ENCODE measurements around the gene STX8.

Gene STX8

DNA sequence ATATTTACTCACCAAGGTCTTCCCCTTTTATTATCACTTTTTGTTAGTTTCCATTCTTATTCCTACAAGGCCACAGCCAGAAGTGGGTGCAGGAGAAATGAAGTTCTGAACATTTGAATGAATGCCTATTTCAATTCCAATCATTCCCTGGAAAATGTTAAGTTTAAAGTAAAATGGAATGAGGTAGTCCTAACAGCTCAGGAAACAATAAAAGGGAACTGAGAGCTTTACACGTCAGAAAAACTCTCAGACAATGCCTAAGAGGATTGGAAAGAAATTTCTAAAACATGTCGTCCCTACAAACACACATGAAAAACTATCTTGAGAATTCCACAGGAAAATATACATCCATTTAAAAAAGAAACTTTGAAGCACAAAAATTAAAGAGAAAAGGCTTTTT, 238.8 kb downstream of the STX8 start:
- peaks cover 5% of the 10 kb centered on the region for H3K4me1 ChIP-seq (ENCODE audit: low read length)
- no peak overlapping the region for H3K9ac ChIP-seq (ENCODE audit: low read length)
- H3K27me3 ChIP-seq (ENCODE audit: low read depth, low read length), result no peaks in the 10 kb centered on the region
- no peak overlapping the region for H3K27ac ChIP-seq (ENCODE audit: low read length)
- H3K4me3 ChIP-seq (ENCODE audit: low read length), result no peak overlapping the region
- H3K36me3 ChIP-seq (replicated peaks; ENCODE audit: low read depth, low read length), result no peaks in the 10 kb centered on the region
- no peak overlapping the region for H2AFZ ChIP-seq (ENCODE audit: low read depth, low read length)
- H3K9me3 ChIP-seq (ENCODE audit: insufficient read depth, low read length), result no peaks in the 10 kb centered on the region
- no peaks in the 10 kb centered on the region for H3K79me2 ChIP-seq (ENCODE audit: low read length)
- no peak overlapping the region for H3K4me2 ChIP-seq (ENCODE audit: low read length)
- no peak for TF ChIP-seq EZH2phosphoT487 (IDR thresholded peaks at IDR 0.05; ENCODE audit: low read depth)
- TF ChIP-seq, protein P1, sequence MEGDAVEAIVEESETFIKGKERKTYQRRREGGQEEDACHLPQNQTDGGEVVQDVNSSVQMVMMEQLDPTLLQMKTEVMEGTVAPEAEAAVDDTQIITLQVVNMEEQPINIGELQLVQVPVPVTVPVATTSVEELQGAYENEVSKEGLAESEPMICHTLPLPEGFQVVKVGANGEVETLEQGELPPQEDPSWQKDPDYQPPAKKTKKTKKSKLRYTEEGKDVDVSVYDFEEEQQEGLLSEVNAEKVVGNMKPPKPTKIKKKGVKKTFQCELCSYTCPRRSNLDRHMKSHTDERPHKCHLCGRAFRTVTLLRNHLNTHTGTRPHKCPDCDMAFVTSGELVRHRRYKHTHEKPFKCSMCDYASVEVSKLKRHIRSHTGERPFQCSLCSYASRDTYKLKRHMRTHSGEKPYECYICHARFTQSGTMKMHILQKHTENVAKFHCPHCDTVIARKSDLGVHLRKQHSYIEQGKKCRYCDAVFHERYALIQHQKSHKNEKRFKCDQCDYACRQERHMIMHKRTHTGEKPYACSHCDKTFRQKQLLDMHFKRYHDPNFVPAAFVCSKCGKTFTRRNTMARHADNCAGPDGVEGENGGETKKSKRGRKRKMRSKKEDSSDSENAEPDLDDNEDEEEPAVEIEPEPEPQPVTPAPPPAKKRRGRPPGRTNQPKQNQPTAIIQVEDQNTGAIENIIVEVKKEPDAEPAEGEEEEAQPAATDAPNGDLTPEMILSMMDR (IDR thresholded peaks at IDR 0.05; ENCODE audit: low read depth, low read length), result no peak
- H4K20me1 ChIP-seq (ENCODE audit: insufficient read depth, low read length), result no peaks in the 10 kb centered on the region

- Histone ChIP-seq H3K36me3 (replicated peaks; ENCODE audit: low read depth, low read length) (no peaks in the 10 kb centered on the region), H3K9ac (ENCODE audit: low read length) (no peak overlapping the region), H3K79me2 (ENCODE audit: low read length) (no peaks in the 10 kb centered on the region), H2AFZ (ENCODE audit: low read depth, low read length) (no peak overlapping the region), H3K27me3 (ENCODE audit: low read depth, low read length) (no peaks in the 10 kb centered on the region), H3K4me2 (ENCODE audit: low read length) (no peak overlapping the region), H3K27ac (ENCODE audit: low read length) (no peak overlapping the region), H4K20me1 (ENCODE audit: insufficient read depth, low read length) (no peaks in the 10 kb centered on the region), H3K9me3 (ENCODE audit: insufficient read depth, low read length) (no peaks in the 10 kb centered on the region), H3K4me1 (ENCODE audit: low read length) (peaks cover 5% of the 10 kb centered on the region), H3K4me3 (ENCODE audit: low read length) (no peak overlapping the region)
- TF ChIP-seq, protein P1 (IDR thresholded peaks at IDR 0.05; ENCODE audit: low read depth, low read length), result no peak
- no peak for TF ChIP-seq EZH2phosphoT487 (IDR thresholded peaks at IDR 0.05; ENCODE audit: low read depth)
Measured at GRCh38 chr17:9334536-9335446, 240.8 kb downstream of the STX8 start.

GRCh38 chr17:9332132-9332494, 243.5 kb downstream of the STX8 start:
- Histone ChIP-seq H3K4me1 (ENCODE audit: low read length) (peaks cover 5% of the 10 kb centered on the region), H3K79me2 (ENCODE audit: low read length) (no peaks in the 10 kb centered on the region), H3K36me3 (replicated peaks; ENCODE audit: low read depth, low read length) (no peaks in the 10 kb centered on the region), H3K27ac (ENCODE audit: low read length) (no peak overlapping the region), H3K9ac (ENCODE audit: low read length) (no peak overlapping the region), H2AFZ (ENCODE audit: low read depth, low read length) (no peak overlapping the region), H3K4me2 (ENCODE audit: low read length) (no peak overlapping the region), H4K20me1 (ENCODE audit: insufficient read depth, low read length) (no peaks in the 10 kb centered on the region), H3K9me3 (ENCODE audit: insufficient read depth, low read length) (no peaks in the 10 kb centered on the region), H3K27me3 (ENCODE audit: low read depth, low read length) (no peaks in the 10 kb centered on the region), H3K4me3 (ENCODE audit: low read length) (no peak overlapping the region)
- TF ChIP-seq, protein P1 (IDR thresholded peaks at IDR 0.05; ENCODE audit: low read depth, low read length), result no peak
- TF ChIP-seq EZH2phosphoT487 (IDR thresholded peaks at IDR 0.05; ENCODE audit: low read depth), result no peak

GRCh38 chr17:9331279-9332131, 244.1 kb downstream of the STX8 start:
- peaks cover 1% of the 10 kb centered on the region for H3K4me1 ChIP-seq (ENCODE audit: low read length)
- no peak overlapping the region for H3K4me2 ChIP-seq (ENCODE audit: low read length)
- H2AFZ ChIP-seq (ENCODE audit: low read depth, low read length), result no peak overlapping the region
- H3K36me3 ChIP-seq (replicated peaks; ENCODE audit: low read depth, low read length), result no peaks in the 10 kb centered on the region
- TF ChIP-seq, protein P1 (IDR thresholded peaks at IDR 0.05; ENCODE audit: low read depth, low read length), result no peak
- no peak for TF ChIP-seq EZH2phosphoT487 (IDR thresholded peaks at IDR 0.05; ENCODE audit: low read depth)
- H3K4me3 ChIP-seq (ENCODE audit: low read length), result no peak overlapping the region
- no peak overlapping the region for H3K27ac ChIP-seq (ENCODE audit: low read length)
- no peaks in the 10 kb centered on the region for H3K9me3 ChIP-seq (ENCODE audit: insufficient read depth, low read length)
- H4K20me1 ChIP-seq (ENCODE audit: insufficient read depth, low read length), result no peaks in the 10 kb centered on the region
- no peak overlapping the region for H3K9ac ChIP-seq (ENCODE audit: low read length)
- H3K79me2 ChIP-seq (ENCODE audit: low read length), result no peaks in the 10 kb centered on the region
- no peaks in the 10 kb centered on the region for H3K27me3 ChIP-seq (ENCODE audit: low read depth, low read length)
